OCI-LY1 (cell line): ENCODE data around the gene CDH23.

Experiments used
- EZH2 ChIP-seq: fragments of 200-600 bp; sonication (generic), shearing (Covaris generic); IDR thresholded peaks from 2 replicates; pipeline ENCODE4 v1.8.0; 2017; ENCODE audit warnings: borderline replicate concordance, mixed run types, mild to moderate bottlenecking, antibody characterized with exemption, low read length, moderate library complexity, mixed read lengths
- TF ChIP-seq, protein P1 (sequence below): fragments of 200-600 bp; sonication (generic), shearing (Covaris generic); IDR thresholded peaks from 2 replicates; pipeline ENCODE4 v1.5.1; 2017; ENCODE audit warnings: mild to moderate bottlenecking, antibody characterized with exemption, low read length, moderate library complexity, mixed read lengths

DNA sequence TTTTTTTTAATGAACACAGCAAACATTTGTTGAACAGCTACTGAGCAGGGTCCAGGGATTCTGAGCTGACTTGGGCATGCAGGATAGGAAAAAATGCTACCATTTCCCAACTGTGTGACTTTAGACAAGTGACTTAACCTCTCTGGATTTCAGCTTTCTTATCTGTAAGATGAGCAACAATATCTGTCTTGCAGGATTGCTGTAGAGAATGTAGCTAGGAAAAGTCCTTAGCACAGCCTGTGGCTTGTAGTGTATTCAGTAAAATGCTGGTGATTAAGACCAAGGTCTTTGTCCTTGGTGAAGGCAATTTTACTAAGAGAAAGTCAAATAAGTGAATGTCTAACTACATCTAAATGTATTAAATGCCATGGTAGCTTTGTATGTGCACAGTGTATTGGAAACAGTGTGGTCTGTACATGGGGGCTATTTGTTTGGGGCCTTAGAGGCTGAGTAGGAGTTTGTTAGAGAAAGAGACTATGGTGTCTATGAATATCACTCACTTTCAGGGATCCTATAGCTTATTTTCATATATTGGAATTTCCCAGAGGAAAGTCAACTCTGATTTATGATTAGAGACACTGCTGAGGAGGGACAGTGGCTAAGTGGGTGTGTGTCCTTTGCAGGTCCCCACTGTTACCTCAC lies 118.9 kb downstream of the CDH23 start:
- TF ChIP-seq, protein P1, sequence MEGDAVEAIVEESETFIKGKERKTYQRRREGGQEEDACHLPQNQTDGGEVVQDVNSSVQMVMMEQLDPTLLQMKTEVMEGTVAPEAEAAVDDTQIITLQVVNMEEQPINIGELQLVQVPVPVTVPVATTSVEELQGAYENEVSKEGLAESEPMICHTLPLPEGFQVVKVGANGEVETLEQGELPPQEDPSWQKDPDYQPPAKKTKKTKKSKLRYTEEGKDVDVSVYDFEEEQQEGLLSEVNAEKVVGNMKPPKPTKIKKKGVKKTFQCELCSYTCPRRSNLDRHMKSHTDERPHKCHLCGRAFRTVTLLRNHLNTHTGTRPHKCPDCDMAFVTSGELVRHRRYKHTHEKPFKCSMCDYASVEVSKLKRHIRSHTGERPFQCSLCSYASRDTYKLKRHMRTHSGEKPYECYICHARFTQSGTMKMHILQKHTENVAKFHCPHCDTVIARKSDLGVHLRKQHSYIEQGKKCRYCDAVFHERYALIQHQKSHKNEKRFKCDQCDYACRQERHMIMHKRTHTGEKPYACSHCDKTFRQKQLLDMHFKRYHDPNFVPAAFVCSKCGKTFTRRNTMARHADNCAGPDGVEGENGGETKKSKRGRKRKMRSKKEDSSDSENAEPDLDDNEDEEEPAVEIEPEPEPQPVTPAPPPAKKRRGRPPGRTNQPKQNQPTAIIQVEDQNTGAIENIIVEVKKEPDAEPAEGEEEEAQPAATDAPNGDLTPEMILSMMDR = no peak
- TF ChIP-seq EZH2 = no peak
